Naive B cell (primary cell): ENCODE results near the gene MRPS34. TPM values are rescaled to one million over a fixed set of nuclear protein-coding genes. Genes with fewer than 3 reads are reported as not detected.

Experiments
- ATAC-seq, 2 donors: fragments of 150-1000 bp; cut with Tn5 transposase; 2 replicates each; pipeline ENCODE4 v1.10.0; 2021; ENCODE audit warnings: low read depth in 2 of 2, mild to moderate bottlenecking in 2 of 2, moderate library complexity in 2 of 2
- DNase-seq: peaks from one replicate; pipeline ENCODE4 v3.0.0; 2022
- H3K27ac Mint-ChIP-seq, 6 donors: one replicate each; pipeline ENCODE4 v1.8.0; 2020 to 2022; ENCODE audit warnings: mild to moderate bottlenecking in 6 of 6, mixed read lengths in 6 of 6, moderate library complexity in 5 of 6, inconsistent platforms in 2 of 6
- H3K27me3 Mint-ChIP-seq, 3 donors: one replicate each; pipeline ENCODE4 v1.8.0; 2021 to 2022; ENCODE audit warnings: mixed read lengths in 3 of 3, mild to moderate bottlenecking in 1 of 3
- H3K36me3 Mint-ChIP-seq, 2 donors: one replicate each; pipeline ENCODE4 v1.8.0; 2020 to 2022; ENCODE audit warnings: mixed read lengths in 2 of 2, inconsistent platforms in 1 of 2, mild to moderate bottlenecking in 1 of 2
- H3K4me1 Mint-ChIP-seq, 3 donors: one replicate each; pipeline ENCODE4 v1.8.0; 2020 to 2022; ENCODE audit warnings: mixed read lengths in 3 of 3, inconsistent platforms in 1 of 3, mild to moderate bottlenecking in 1 of 3, moderate library complexity in 1 of 3
- H3K4me3 Mint-ChIP-seq, 8 donors: one replicate each; pipeline ENCODE4 v1.8.0; 2020 to 2022; ENCODE audit warnings: mild to moderate bottlenecking in 8 of 8, mixed read lengths in 8 of 8, moderate library complexity in 8 of 8, inconsistent platforms in 2 of 8
- H3K9me3 Mint-ChIP-seq, 7 donors: one replicate each; pipeline ENCODE4 v1.8.0; 2020 to 2022; ENCODE audit warnings: mixed read lengths in 7 of 7, mild to moderate bottlenecking in 5 of 7, inconsistent platforms in 2 of 7, moderate library complexity in 1 of 7
- polyA plus RNA-seq, 6 donors: library from polyadenylated mRNA; unstranded; fragments of 300-500 nt; fragmentation: Illumina TruSeq; gene quantifications; one replicate each; pipeline ENCODE4 v1.2.3, GENCODE V29; 2021; ENCODE audit warnings: low read depth in 6 of 6

Gene MRPS34
- polyA plus RNA-seq, 6 donors from 2014 or later: 76.4 to 120 (median 108) TPM

- no peak for ATAC-seq
- H3K27ac Mint-ChIP-seq: peak overlapping the region in 1 of 6 donors; percentile 60
These were observed 14.0 kb downstream of the MRPS34 start for GRCh38 chr16:1758923-1759322.

GRCh38 chr16:1757714-1758461 lies 15.0 kb downstream of the MRPS34 start:
- DNase-seq: no peak
- no peaks in the 10 kb centered on the region for H3K4me1 Mint-ChIP-seq
- H3K36me3 Mint-ChIP-seq: no peaks in the 10 kb centered on the region
- H3K27ac Mint-ChIP-seq: peak overlapping the region in 2 of 6 donors; percentile 20 to 94
- H3K27me3 Mint-ChIP-seq: no peaks in the 10 kb centered on the region
- no peak for ATAC-seq
- peak overlapping the region in 1 of 8 donors; percentile 29 for H3K4me3 Mint-ChIP-seq
- H3K9me3 Mint-ChIP-seq: no peaks in the 10 kb centered on the region

More at GRCh38 chr16:1758923-1759322, 14.0 kb downstream of the MRPS34 start:
- H3K9me3 Mint-ChIP-seq: no peaks in the 10 kb centered on the region
- no peaks in the 10 kb centered on the region for H3K27me3 Mint-ChIP-seq
- no peaks in the 10 kb centered on the region for H3K4me1 Mint-ChIP-seq
- H3K36me3 Mint-ChIP-seq: no peaks in the 10 kb centered on the region
- no peak for DNase-seq
- H3K4me3 Mint-ChIP-seq: no peak overlapping the region

GRCh38 chr16:1754204-1754603 lies 18.7 kb downstream of the MRPS34 start:
- no peak for ATAC-seq
- DNase-seq: no peak
- no peaks in the 10 kb centered on the region for H3K4me1 Mint-ChIP-seq
- H3K36me3 Mint-ChIP-seq: no peaks in the 10 kb centered on the region
- no peaks in the 10 kb centered on the region for H3K9me3 Mint-ChIP-seq
- no peak overlapping the region for H3K4me3 Mint-ChIP-seq
- peak overlapping the region in 1 of 6 donors; percentile 14 for H3K27ac Mint-ChIP-seq
- no peaks in the 10 kb centered on the region for H3K27me3 Mint-ChIP-seq

- Mint-ChIP-seq H3K27ac (no peak overlapping the region), H3K27me3 (no peaks in the 10 kb centered on the region)
These were observed 20.1 kb downstream of the MRPS34 start for GRCh38 chr16:1752853-1753252.

GRCh38 chr16:1751946-1752345 lies 21.0 kb downstream of the MRPS34 start:
- Mint-ChIP-seq H3K4me3 (no peak overlapping the region), H3K36me3 (no peaks in the 10 kb centered on the region), H3K27ac (no peak overlapping the region), H3K27me3 (no peaks in the 10 kb centered on the region), H3K9me3 (no peaks in the 10 kb centered on the region), H3K4me1 (no peaks in the 10 kb centered on the region)
- no peak for ATAC-seq
- no peak for DNase-seq

More at GRCh38 chr16:1752853-1753252, 20.1 kb downstream of the MRPS34 start:
- no peaks in the 10 kb centered on the region for H3K9me3 Mint-ChIP-seq
- H3K4me3 Mint-ChIP-seq: no peak overlapping the region
- ATAC-seq (no peak), DNase-seq (no peak)
- no peaks in the 10 kb centered on the region for H3K4me1 Mint-ChIP-seq
- H3K36me3 Mint-ChIP-seq: no peaks in the 10 kb centered on the region

- peaks cover 5 to 6% of the 10 kb centered on the region in 2 donors for H3K36me3 Mint-ChIP-seq
- no peak for DNase-seq
- H3K27ac Mint-ChIP-seq: peak overlapping the region in 1 of 6 donors; percentile 38
These were observed 23.5 kb downstream of the MRPS34 start for GRCh38 chr16:1749152-1750117.

GRCh38 chr16:1747934-1748333 lies 25.0 kb downstream of the MRPS34 start:
- no peaks in the 10 kb centered on the region for H3K27me3 Mint-ChIP-seq
- no peak overlapping the region for H3K27ac Mint-ChIP-seq
- H3K4me1 Mint-ChIP-seq: peaks cover 0 to 7% (median 0%) of the 10 kb centered on the region in 3 donors
- DNase-seq: no peak
- no peak for ATAC-seq
- H3K36me3 Mint-ChIP-seq: peaks cover 5 to 8% of the 10 kb centered on the region in 2 donors
- H3K4me3 Mint-ChIP-seq: no peak overlapping the region
- no peaks in the 10 kb centered on the region for H3K9me3 Mint-ChIP-seq

More at GRCh38 chr16:1749152-1750117, 23.5 kb downstream of the MRPS34 start:
- no peaks in the 10 kb centered on the region for H3K27me3 Mint-ChIP-seq
- no peak for ATAC-seq
- no peaks in the 10 kb centered on the region for H3K9me3 Mint-ChIP-seq
- peaks cover 0 to 6% (median 0%) of the 10 kb centered on the region in 3 donors for H3K4me1 Mint-ChIP-seq
- no peak overlapping the region for H3K4me3 Mint-ChIP-seq

- Mint-ChIP-seq H3K4me3 (no peak overlapping the region), H3K36me3 (peaks cover 5 to 8% of the 10 kb centered on the region in 2 donors), H3K9me3 (no peaks in the 10 kb centered on the region), H3K4me1 (peaks cover 0 to 7% (median 0%) of the 10 kb centered on the region in 3 donors), H3K27ac (peak overlapping the region in 1 of 6 donors; percentile 26), H3K27me3 (no peaks in the 10 kb centered on the region)
- DNase-seq (no peak), ATAC-seq (no peak)
These were observed 26.2 kb downstream of the MRPS34 start for GRCh38 chr16:1746693-1747195.

- no peak for DNase-seq
- no peak for ATAC-seq
- H3K27me3 Mint-ChIP-seq: no peaks in the 10 kb centered on the region
- H3K27ac Mint-ChIP-seq: no peak overlapping the region
- H3K4me3 Mint-ChIP-seq: no peak overlapping the region
- peaks cover 0 to 8% (median 0%) of the 10 kb centered on the region in 3 donors for H3K4me1 Mint-ChIP-seq
- peaks cover 5 to 8% of the 10 kb centered on the region in 2 donors for H3K36me3 Mint-ChIP-seq
- H3K9me3 Mint-ChIP-seq: no peaks in the 10 kb centered on the region
These were observed 26.8 kb downstream of the MRPS34 start for GRCh38 chr16:1745900-1746692.

GRCh38 chr16:1745181-1745899 lies 27.6 kb downstream of the MRPS34 start:
- Mint-ChIP-seq H3K9me3 (no peaks in the 10 kb centered on the region), H3K27ac (peak overlapping the region in 4 of 6 donors; percentile 20 to 93 (median 50)), H3K36me3 (peaks cover 5 to 8% of the 10 kb centered on the region in 2 donors), H3K27me3 (no peaks in the 10 kb centered on the region), H3K4me1 (peaks cover 0 to 11% (median 0%) of the 10 kb centered on the region in 3 donors), H3K4me3 (peak overlapping the region in 1 of 8 donors; percentile 62)
- DNase-seq: no peak
- no peak for ATAC-seq

- H3K4me3 Mint-ChIP-seq: no peak overlapping the region
- no peak for ATAC-seq
- DNase-seq: no peak
- no peaks in the 10 kb centered on the region for H3K9me3 Mint-ChIP-seq
- H3K4me1 Mint-ChIP-seq: peaks cover 0 to 11% (median 0%) of the 10 kb centered on the region in 3 donors
- H3K27me3 Mint-ChIP-seq: no peaks in the 10 kb centered on the region
- peak overlapping the region in 1 of 6 donors; percentile 47 for H3K27ac Mint-ChIP-seq
- H3K36me3 Mint-ChIP-seq: peaks cover 5 to 8% of the 10 kb centered on the region in 2 donors
These were observed 28.5 kb downstream of the MRPS34 start for GRCh38 chr16:1744338-1744840.
